H54 (cell line): ENCODE measurements around the gene PCNX3.

Source experiments
- DNase-seq: peaks from one replicate; pipeline ENCODE4 v3.0.0; 2011; ENCODE audit warnings: low spot score, mixed read lengths; ENCODE audit not compliant: insufficient read length
- FAIRE-seq: peaks from 3 replicates; lab custom pipeline; 2011; peaks lifted over from hg19 to GRCh38; lab: Jason Lieb, UNC
- POLR2A ChIP-seq: IDR thresholded peaks from 2 replicates; pipeline ENCODE4 v1.6.1; 2011; ENCODE audit warnings: low read depth, mild to moderate bottlenecking, low read length

The PCNX3 gene

GRCh38 chr11:65576232-65576866 is 39.2 kb upstream of the PCNX3 start:
- no peak for FAIRE-seq
- TF ChIP-seq POLR2A: no peak
- no peak for DNase-seq

GRCh38 chr11:65576867-65577755 is 38.5 kb upstream of the PCNX3 start:
- DNase-seq (peak; percentile 100), FAIRE-seq (no peak)
- peak; percentile 62 for TF ChIP-seq POLR2A

DNA sequence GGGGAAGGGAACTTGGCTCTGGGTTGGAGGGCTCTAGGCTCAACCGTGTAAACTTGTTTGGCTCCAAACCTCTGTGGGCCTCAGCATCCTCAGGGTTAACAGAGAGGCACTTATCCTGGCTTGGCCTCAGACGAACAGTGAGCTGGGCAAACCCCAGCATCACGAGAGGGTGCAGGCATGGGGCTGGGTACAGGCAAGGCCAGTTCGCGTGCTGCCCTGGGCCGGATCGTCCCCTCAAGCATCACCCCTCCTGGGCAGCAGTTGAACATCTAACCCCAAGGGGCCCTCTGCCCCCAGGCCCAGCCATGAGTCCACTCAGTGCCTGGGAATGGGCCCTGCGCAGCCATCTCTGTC is 37.8 kb upstream of the PCNX3 start:
- DNase-seq (no peak), FAIRE-seq (no peak)
- 0 out of 2 replicates have a peak, but pooled peaks have one; percentile 13 for TF ChIP-seq POLR2A

DNA sequence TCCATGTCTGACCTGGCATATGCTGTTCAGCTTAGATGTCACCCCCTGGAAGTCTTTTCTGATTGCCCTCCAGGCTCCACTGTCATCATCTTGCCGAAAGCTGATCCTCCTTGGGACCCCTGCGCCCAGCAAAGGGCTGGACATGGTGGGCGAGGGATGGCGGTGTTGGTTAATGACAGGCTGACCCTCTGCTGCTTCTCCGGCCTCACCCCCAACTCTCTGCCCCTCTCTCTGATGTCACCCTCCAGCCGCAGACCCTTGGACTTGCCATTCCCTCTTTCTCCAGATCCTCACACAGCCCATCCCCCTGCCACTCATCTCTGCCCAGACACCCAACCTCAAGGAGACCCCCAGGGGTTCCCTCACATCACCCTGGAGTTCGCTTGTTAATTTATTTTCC is 37.4 kb upstream of the PCNX3 start:
- FAIRE-seq: no peak
- no peak for TF ChIP-seq POLR2A
- DNase-seq: no peak

GRCh38 chr11:65578667-65579066 is 36.9 kb upstream of the PCNX3 start:
- DNase-seq (no peak), FAIRE-seq (no peak)
- TF ChIP-seq POLR2A: no peak

DNA sequence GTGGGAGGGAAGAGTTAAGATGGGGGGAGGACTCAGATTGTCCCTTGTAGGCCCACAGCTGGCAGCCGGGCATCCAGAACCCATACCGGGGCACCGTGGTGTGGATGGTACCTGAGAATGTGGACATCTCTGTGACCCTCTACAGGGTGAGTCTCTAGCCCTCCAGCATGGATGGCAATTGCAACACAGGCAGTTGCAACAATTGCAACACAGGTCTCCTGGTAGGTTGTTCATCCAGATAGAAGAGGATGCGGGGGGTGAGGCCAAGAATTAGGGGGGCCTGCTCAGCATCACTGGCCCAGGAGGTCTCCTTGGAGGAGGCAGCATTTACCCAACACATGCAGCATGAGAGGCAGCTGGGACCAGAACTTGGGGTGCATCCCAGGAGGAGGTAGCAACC is 36.3 kb upstream of the PCNX3 start:
- DNase-seq: no peak
- FAIRE-seq: no peak
- no peak for TF ChIP-seq POLR2A

DNA sequence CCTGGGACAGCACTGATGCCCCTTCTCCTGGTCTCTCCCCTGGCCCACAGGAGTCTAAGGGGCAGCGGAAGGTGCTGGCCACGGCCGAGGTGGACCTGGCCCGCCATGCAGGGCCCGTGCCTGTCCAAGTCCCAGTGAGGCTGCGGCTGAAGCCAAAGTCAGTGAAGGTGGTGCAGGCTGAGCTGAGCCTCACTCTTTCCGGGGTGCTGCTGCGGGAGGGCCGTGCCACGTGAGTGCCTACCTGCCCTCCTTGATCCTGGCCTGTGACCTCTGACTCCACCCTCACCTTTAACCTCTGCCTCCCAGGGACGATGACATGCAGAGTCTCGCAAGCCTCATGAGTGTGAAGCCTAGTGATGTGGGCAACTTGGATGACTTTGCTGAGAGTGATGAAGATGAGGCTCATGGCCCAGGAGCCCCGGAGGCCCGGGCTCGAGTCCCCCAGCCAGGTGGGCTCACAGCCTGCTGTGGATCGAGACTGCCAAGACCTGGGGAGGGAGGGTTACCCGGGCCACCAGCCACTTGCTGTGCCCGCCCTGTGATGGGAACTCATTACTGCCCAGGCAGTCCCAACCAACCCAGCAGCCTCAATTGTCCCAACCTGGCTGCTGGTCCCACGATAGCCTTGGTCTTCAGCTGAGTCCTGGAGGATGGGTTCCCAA is 35.4 kb upstream of the PCNX3 start:
- TF ChIP-seq POLR2A: no peak
- no peak for DNase-seq
- no peak for FAIRE-seq

DNA sequence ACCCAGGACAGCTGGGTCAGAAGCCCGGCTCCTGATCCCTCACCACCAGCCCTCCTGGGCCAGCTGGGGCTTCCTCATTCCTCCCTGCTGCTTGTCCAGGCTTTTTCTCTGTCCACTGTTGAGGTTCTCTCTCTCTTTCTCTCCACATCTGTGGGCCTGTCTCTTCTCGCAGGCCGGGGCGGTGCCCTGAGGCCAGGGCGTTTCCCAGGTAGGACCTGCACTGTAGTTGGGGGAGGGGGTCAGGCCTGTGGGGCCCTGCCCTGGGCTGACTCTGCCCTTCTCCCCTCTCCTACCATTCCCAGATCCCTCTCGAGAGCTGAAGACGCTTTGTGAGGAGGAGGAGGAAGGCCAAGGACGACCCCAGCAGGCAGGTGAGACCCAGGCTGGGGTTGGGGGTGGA is 34.8 kb upstream of the PCNX3 start:
- FAIRE-seq: no peak
- DNase-seq: no peak
- no peak for TF ChIP-seq POLR2A

DNA sequence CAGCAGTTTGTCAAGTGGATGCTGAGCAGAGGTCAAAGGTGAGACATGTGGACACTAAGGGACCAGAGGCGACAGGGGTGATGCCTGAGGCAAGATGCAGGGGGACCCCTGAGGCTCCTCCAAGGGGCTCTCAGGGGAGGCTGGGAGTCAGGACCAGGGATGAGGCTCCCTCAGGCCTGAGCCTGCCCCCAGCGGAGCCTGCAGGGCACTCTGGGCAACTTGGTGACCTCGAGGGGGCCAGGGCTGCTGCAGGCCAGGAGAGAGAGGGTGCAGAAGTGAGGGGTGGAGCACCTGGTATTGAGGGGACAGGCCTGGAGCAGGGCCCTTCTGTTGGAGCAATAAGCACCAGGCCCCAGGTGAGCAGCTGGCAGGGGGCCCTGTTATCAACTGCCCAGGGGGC is 33.6 kb upstream of the PCNX3 start:
- FAIRE-seq (no peak), DNase-seq (no peak)
- no peak for TF ChIP-seq POLR2A

DNA sequence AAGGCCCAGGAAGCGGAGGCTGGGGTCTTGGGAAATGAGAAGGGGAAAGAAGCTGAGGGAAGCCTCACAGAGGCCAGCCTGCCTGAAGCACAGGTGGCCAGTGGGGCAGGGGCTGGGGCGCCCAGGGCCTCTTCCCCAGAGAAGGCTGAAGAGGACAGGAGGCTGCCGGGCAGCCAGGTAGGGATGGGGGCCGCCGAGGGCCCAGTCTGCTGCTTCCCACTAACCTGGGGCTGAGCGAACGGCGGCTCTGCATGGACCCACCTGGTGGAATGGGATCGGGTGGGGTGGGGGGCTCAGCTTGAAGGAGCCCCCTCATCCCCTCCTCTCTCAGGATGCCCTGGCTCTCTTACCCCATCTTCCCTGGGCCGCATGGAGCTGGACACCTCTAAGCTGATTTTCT is 32.0 kb upstream of the PCNX3 start:
- TF ChIP-seq POLR2A: no peak
- DNase-seq (no peak), FAIRE-seq (no peak)

- FAIRE-seq: no peak
- DNase-seq: no peak
- no peak for TF ChIP-seq POLR2A
Observed at GRCh38 chr11:65584106-65584505, 31.5 kb upstream of the PCNX3 start.

- TF ChIP-seq POLR2A: no peak
- DNase-seq: no peak
- no peak for FAIRE-seq
Observed at GRCh38 chr11:65584723-65585171, 30.8 kb upstream of the PCNX3 start.

GRCh38 chr11:65585396-65586246 is 30.0 kb upstream of the PCNX3 start:
- no peak for TF ChIP-seq POLR2A
- DNase-seq (no peak), FAIRE-seq (no peak)
